Parathyroid adenoma (tissue), 2 donors: ENCODE data around the gene AP2A1.

ENCODE experiments used
- H2AFZ ChIP-seq: fragments of 300-600 bp; sonication (generic); one replicate; pipeline ENCODE4 v1.7.0; 2017; ENCODE audit warnings: antibody characterized with exemption, mild to moderate bottlenecking
- H3K27ac ChIP-seq: fragments of 300-600 bp; sonication (generic); one replicate; pipeline ENCODE4 v1.7.0; 2017
- H3K27me3 ChIP-seq: fragments of 300-600 bp; sonication (generic); one replicate; pipeline ENCODE4 v1.7.0; 2017; ENCODE audit warnings: low read length; ENCODE audit not compliant: control insufficient read depth, insufficient read depth
- H3K36me3 ChIP-seq: fragments of 300-600 bp; sonication (generic); one replicate; pipeline ENCODE4 v1.7.0; 2017; ENCODE audit warnings: low read length; ENCODE audit not compliant: control insufficient read depth, insufficient read depth
- H3K4me1 ChIP-seq: fragments of 300-600 bp; sonication (generic); one replicate; pipeline ENCODE4 v1.7.0; 2017; ENCODE audit warnings: control low read depth
- H3K4me2 ChIP-seq: fragments of 300-600 bp; sonication (generic); one replicate; pipeline ENCODE4 v1.7.0; 2017; ENCODE audit warnings: low read length
- H3K4me3 ChIP-seq: fragments of 300-600 bp; sonication (generic); one replicate; pipeline ENCODE4 v1.7.0; 2017; ENCODE audit warnings: low read depth, low read length
- H3K79me2 ChIP-seq: fragments of 300-600 bp; sonication (generic); one replicate; pipeline ENCODE4 v1.7.0; 2017; ENCODE audit warnings: control low read depth
- H3K9ac ChIP-seq: fragments of 300-600 bp; sonication (generic); one replicate; pipeline ENCODE4 v1.7.0; 2017; ENCODE audit warnings: mild to moderate bottlenecking
- H3K9me3 ChIP-seq: fragments of 300-600 bp; sonication (generic); one replicate; pipeline ENCODE4 v1.7.0; 2017; ENCODE audit warnings: low read length; ENCODE audit not compliant: control insufficient read depth
- TF ChIP-seq, protein P1 (sequence below): fragments of 300-600 bp; sonication (generic); IDR thresholded peaks from one replicate; pipeline ENCODE4 v1.7.0; 2017; ENCODE audit warnings: antibody characterized with exemption, mild to moderate bottlenecking
- donor health status: primary hyperparathyroidism.

Gene AP2A1

GRCh38 chr19:49763230-49763629, 3.6 kb upstream of the AP2A1 start, which contains the start of gene TSKS:
Gene TSKS, minus strand, starts transcription at chr19:49763306. Its CDS starts 59 bp downstream, at chr19:49763247.
- TF ChIP-seq, protein P1, sequence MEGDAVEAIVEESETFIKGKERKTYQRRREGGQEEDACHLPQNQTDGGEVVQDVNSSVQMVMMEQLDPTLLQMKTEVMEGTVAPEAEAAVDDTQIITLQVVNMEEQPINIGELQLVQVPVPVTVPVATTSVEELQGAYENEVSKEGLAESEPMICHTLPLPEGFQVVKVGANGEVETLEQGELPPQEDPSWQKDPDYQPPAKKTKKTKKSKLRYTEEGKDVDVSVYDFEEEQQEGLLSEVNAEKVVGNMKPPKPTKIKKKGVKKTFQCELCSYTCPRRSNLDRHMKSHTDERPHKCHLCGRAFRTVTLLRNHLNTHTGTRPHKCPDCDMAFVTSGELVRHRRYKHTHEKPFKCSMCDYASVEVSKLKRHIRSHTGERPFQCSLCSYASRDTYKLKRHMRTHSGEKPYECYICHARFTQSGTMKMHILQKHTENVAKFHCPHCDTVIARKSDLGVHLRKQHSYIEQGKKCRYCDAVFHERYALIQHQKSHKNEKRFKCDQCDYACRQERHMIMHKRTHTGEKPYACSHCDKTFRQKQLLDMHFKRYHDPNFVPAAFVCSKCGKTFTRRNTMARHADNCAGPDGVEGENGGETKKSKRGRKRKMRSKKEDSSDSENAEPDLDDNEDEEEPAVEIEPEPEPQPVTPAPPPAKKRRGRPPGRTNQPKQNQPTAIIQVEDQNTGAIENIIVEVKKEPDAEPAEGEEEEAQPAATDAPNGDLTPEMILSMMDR: no peak
- no peak within 1 kb of the TSS for H3K9ac ChIP-seq
- H3K27ac ChIP-seq: no peak within 1 kb of the TSS

DNA sequence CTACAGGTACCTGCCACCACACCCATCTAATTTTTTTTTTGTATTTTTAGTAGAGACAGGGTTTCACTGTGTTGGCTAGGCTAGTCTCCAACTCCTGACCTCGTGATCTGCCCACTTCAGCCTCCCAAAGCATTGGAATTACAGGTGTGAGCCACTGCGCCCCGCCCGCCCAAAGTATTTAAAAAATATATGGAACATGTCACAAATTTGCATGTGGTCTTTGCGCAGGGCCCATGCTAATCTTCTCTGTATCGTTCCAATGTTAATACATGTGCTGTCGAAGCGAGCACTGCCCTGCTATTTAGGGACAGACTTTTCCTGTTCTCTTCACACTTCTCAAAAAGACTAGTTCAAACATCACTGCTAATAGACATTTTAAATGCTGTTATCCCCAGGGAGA, 2.5 kb upstream of the AP2A1 start:
- Histone ChIP-seq H3K9me3 (no peaks in the 10 kb centered on the region), H3K9ac (no peak overlapping the region), H3K4me2 (no peak overlapping the region), H3K36me3 (no peaks in the 10 kb centered on the region), H2AFZ (no peak overlapping the region), H3K27ac (no peak overlapping the region), H3K4me3 (no peak overlapping the region), H3K4me1 (peaks cover 9% of the 10 kb centered on the region), H3K27me3 (no peaks in the 10 kb centered on the region), H3K79me2 (peaks cover 24% of the 10 kb centered on the region)
- TF ChIP-seq, protein P1: no peak

More at GRCh38 chr19:49763230-49763629, 3.6 kb upstream of the AP2A1 start, which contains the start of gene TSKS:
- Histone ChIP-seq H3K36me3 (no peaks in the 10 kb centered on the region), H3K79me2 (peaks cover 14% of the 10 kb centered on the region), H3K9me3 (no peaks in the 10 kb centered on the region), H3K4me3 (no peak within 1 kb of the TSS), H3K4me1 (peaks cover 6% of the 10 kb centered on the region), H3K4me2 (no peak within 1 kb of the TSS), H3K27me3 (no peaks in the 10 kb centered on the region), H2AFZ (no peak within 1 kb of the TSS)

DNA sequence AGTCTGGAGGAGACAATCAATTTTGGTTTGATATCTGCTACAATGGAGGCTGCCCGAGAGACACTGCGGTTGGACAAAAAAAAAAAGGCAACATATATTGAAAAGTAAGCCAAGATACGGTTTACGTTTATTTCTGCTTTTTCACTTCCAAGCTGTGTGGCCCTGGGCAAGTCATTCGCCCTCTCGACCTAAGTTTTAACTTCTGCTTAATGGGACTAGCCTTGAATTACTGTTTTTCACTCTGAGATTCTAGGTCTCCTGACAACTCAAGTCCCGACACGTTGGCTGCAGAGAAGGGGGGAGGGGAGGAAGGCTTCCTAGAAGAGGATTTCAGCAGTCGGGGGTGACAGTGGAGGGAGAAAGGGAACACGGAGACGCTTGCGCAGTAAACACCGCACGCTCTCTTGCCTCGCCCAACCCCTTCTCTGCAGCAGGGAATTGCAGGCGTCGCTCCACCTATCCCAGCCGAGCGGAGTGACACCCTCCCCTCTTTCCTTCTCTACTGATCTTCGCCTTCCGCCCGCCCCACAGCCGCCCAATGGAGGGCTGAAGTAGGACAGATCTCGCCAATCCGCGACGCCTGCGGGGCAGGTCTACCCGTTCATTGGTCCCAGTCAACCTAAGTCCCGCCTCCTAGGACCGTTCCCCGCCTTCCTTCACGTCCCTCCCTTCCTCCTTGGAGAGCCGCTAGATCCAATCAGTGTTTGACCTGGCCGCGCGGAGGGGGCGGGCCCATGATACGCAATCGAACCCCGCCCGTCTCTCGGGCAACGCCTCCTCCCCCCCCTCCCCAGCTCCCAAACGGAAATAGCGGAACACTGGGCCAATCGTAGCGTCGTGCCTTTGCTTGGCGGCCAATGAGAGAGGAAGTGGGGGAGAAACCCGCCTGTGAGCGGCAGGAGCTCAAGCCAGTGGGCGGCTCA, 533 bp upstream of the AP2A1 start:
- Histone ChIP-seq H2AFZ (peak overlapping the region; percentile 91), H3K4me3 (peak overlapping the region; percentile 66), H3K4me2 (peak overlapping the region; percentile 78), H3K79me2 (peaks cover 35% of the 10 kb centered on the region), H3K4me1 (peaks cover 9% of the 10 kb centered on the region), H3K27me3 (no peaks in the 10 kb centered on the region), H3K9me3 (no peaks in the 10 kb centered on the region), H3K36me3 (no peaks in the 10 kb centered on the region), H3K9ac (no peak overlapping the region), H3K27ac (peak overlapping the region; percentile 87)
- TF ChIP-seq, protein P1: no peak

GRCh38 chr19:49767381-49767780, 580 bp downstream of the AP2A1 start:
- H3K9ac ChIP-seq: peak overlapping the region; percentile 88
- peak overlapping the region; percentile 64 for H3K27ac ChIP-seq
- peaks cover 37% of the 10 kb centered on the region for H3K79me2 ChIP-seq
- H3K9me3 ChIP-seq: no peaks in the 10 kb centered on the region
- H3K4me1 ChIP-seq: peaks cover 9% of the 10 kb centered on the region
- TF ChIP-seq, protein P1: no peak
- H3K36me3 ChIP-seq: no peaks in the 10 kb centered on the region
- peak overlapping the region; percentile 93 for H3K4me2 ChIP-seq
- no peaks in the 10 kb centered on the region for H3K27me3 ChIP-seq
- H3K4me3 ChIP-seq: peak overlapping the region; percentile 91
- H2AFZ ChIP-seq: peak overlapping the region; percentile 92
